Retinal pigment epithelial cell (primary cell): ENCODE measurements around the gene GPR152.
"Not testable (repeated sequence)": the region's sequence is repeated elsewhere in the genome, so short reads cannot be mapped to it uniquely, and the experiment has no call there.

Source experiments
- DNase-seq: peaks from one replicate; pipeline ENCODE4 v3.0.0-alpha.2; 2010; ENCODE audit warnings: low read depth
- H3K4me3 ChIP-seq: 2 replicates; pipeline ENCODE4 v1.5.1; 2011; ENCODE audit warnings: mild to moderate bottlenecking, low read length, control low read depth, moderate library complexity
- CTCF ChIP-seq: conservative IDR thresholded peaks from 2 replicates; pipeline ENCODE4 v1.5.1; 2011; ENCODE audit warnings: low read depth, low read length, control low read depth, inconsistent platforms

The GPR152 gene

DNA sequence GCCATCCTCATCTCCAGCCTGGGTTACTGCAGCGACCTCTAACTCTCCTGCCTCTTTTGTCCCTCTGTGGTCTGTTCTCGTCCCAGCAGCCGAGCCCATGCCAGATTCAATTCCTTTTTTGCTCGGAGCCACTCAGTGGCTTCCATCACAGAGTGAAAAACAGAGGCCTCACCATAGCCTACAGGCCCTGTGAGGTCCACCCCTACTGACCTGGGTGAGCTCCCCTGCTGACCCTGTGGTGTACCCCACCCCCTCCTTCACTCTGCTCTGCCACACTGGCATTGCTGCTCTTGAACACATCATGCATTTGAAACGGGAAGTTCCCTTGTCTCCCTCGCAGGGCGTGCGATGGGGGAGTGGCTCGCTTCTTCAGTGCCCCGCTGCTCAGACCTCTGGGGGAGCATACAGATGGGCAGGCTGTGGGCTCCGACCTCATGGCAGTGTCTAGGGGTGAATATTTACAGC is 32.4 kb upstream of the GPR152 start:
- no peak for TF ChIP-seq CTCF
- no peak for DNase-seq
- H3K4me3 ChIP-seq = no peak overlapping the region

DNA sequence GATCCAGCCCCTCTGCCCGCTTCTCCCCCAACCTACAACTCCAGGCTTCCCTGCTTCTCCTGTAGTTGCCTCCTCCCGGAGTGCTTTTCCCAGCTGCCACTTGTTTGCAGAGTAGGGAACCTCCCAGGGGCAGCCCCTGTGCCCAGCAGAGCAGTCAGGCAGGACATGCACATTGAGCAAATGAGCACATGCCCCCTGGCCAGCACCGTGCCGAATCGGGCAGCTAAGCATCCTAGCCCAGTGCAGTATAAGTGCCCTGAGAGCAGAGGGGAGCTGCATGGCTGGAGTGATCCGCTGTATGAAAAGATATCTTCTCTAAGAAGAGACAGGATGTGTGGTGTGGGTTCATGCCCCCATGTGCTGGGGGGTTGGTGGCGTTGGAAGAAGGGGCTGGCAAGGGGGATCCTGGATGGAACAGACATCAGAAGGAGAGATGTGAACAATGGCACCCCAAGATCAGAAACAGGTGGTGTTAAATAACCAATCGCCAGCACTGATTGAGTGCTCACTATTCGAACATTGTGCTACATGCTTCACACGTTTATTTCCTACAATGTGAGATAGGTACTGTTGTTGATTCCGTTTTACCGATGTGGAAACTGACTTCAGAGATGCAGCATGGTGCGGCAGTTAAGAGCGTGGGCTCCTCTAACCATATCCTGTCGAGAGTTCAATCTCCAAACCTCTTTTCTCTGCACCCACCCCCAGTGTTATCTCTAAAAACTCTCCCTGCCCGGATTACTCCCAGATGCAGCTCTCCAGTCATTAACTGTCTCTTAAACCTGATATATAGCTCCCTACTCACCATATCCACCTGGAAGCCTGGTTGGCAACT is 31.5 kb upstream of the GPR152 start:
- no peak for TF ChIP-seq CTCF
- no peak for DNase-seq

GRCh38 chr11:67482827-67483798 is 30.6 kb upstream of the GPR152 start, which contains the start of gene AIP:
TSS of gene AIP (plus strand) at chr11:67483026. CDS start at chr11:67483159, 133 bp downstream.
- H3K4me3 ChIP-seq = peak within 1 kb of the TSS; percentile 66
- peak; percentile 6 for TF ChIP-seq CTCF
- peak; percentile 90 for DNase-seq

More for the DNA sequence above, 31.5 kb upstream of the GPR152 start:
- H3K4me3 ChIP-seq = no peak overlapping the region

- H3K4me3 ChIP-seq = peak overlapping the region; percentile 66
- no peak for TF ChIP-seq CTCF
- DNase-seq = no peak
Observed at GRCh38 chr11:67482275-67482826, 29.8 kb upstream of the GPR152 start.

DNA sequence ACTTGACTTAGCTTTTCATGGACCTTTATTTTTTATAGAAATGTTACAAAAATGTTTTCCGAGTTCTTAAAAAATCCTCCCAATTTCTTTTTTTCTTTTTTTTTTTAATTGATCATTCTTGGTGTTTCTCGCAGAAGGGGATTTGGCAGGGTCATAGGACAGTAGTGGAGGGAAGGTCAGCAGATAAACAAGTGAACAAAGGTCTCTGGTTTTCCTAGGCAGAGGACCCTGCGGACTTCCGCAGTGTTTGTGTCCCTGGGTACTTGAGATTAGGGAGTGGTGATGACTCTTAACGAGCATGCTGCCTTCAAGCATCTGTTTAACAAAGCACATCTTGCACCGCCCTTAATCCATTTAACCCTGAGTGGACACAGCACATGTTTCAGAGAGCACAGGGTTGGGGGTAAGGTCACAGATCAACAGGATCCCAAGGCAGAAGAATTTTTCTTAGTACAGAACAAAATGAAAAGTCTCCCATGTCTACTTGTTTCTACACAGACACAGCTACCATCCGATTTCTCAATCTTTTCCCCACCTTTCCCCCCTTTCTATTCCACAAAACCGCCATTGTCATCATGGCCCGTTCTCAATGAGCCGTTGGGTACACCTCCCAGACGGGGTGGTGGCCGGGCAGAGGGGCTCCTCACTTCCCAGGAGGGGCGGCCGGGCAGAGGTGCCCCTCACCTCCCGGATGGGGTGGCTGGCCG is 25.0 kb upstream of the GPR152 start:
- not testable (repeated sequence) for DNase-seq

DNA sequence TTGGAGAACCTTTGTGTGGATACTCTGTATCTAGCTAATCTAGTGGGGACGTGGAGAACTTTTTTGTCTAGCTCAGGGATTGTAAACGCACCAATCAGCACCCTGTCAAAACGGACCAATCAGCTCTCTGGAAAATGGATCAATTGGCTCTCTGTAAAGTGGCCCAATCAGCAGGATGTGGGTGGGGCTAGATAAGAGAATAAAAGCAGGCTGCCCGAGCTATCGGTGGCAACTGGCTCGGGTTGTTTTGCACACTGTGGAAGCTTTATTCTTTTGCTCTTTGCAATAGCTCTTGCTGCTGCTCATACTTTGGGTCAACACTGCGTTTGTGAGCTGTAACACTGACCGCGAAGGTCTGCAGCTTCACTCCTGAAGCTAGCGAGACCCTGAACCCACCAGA is 24.2 kb upstream of the GPR152 start:
- H3K4me3 ChIP-seq, DNase-seq: not testable (repeated sequence)

More for the DNA sequence above, 25.0 kb upstream of the GPR152 start:
- H3K4me3 ChIP-seq = not testable (repeated sequence)

GRCh38 chr11:67472882-67473281 is 20.4 kb upstream of the GPR152 start:
- TF ChIP-seq CTCF = no peak
- H3K4me3 ChIP-seq = no peak overlapping the region
- DNase-seq = no peak
